K562 (cell line): ENCODE data around the gene LPA. TPM values are rescaled to one million over a fixed set of nuclear protein-coding genes. Genes with fewer than 3 reads are reported as not detected.
"Not testable (repeated sequence)": the region's sequence is repeated elsewhere in the genome, so short reads cannot be mapped to it uniquely, and the experiment has no call there.

Source experiments
- ATF7 ChIP-seq: fragments of 450-650 bp; IDR thresholded peaks from 2 replicates; pipeline ENCODE4 v1.7.1; 2014; ENCODE audit warnings: mild to moderate bottlenecking, moderate library complexity
- BHLHE40 ChIP-seq: IDR thresholded peaks from 2 replicates; pipeline ENCODE4 v1.6.1; 2011; ENCODE audit warnings: low read length, improper control_type of control experiment
- CBFA2T3 ChIP-seq: fragments of 450-650 bp; IDR thresholded peaks from 2 replicates; pipeline ENCODE4 v1.6.1; 2017
- CC2D1A ChIP-seq: fragments of 450-650 bp; IDR thresholded peaks from 2 replicates; pipeline ENCODE4 v1.6.1; 2017; ENCODE audit warnings: mild to moderate bottlenecking
- CREB1 ChIP-seq, 2 experiments: sonication (generic) in 1 of 2; formaldehyde crosslinking in 1 of 2; IDR thresholded peaks; 2 replicates each; pipeline versions ENCODE4 v1.6.1 to v1.8.0; 2012 to 2022; ENCODE audit warnings: inconsistent platforms in 1 of 2, mild to moderate bottlenecking in 1 of 2, missing genetic modification reagents in 1 of 2, moderate library complexity in 1 of 2
- CXXC5 ChIP-seq: fragments of 250-450 bp; sonication (Bioruptor Pico); IDR thresholded peaks from 2 replicates; pipeline ENCODE4 v1.8.0; 2022; ENCODE audit warnings: inconsistent platforms, mild to moderate bottlenecking, moderate library complexity
- FOXM1 ChIP-seq, 2 experiments: fragments of 450-650 bp in 1 of 2; sonication (generic) in 1 of 2; formaldehyde crosslinking in 1 of 2; IDR thresholded peaks; 2 replicates each; pipeline versions ENCODE4 v1.6.1 to v1.9.0; 2017 to 2022; ENCODE audit warnings: low read depth in 2 of 2, mild to moderate bottlenecking in 2 of 2, missing genetic modification reagents in 1 of 2, moderate library complexity in 1 of 2
- GATAD2B ChIP-seq: fragments of 450-650 bp; IDR thresholded peaks from 2 replicates; pipeline ENCODE4 v1.6.1; 2017; ENCODE audit warnings: mild to moderate bottlenecking, borderline replicate concordance
- HDAC2 ChIP-seq: fragments of 450-650 bp; IDR thresholded peaks from 2 replicates; pipeline ENCODE4 v1.6.1; 2016; ENCODE audit warnings: mild to moderate bottlenecking
- KDM1A ChIP-seq, 2 experiments: fragments of 450-650 bp; IDR thresholded peaks; 2 replicates each; pipeline ENCODE4 v1.6.1; 2016; ENCODE audit warnings: mild to moderate bottlenecking in 2 of 2
- MTA3 ChIP-seq: fragments of 450-650 bp; formaldehyde crosslinking; IDR thresholded peaks from 2 replicates; pipeline ENCODE4 v1.6.1; 2017; ENCODE audit warnings: mild to moderate bottlenecking, borderline replicate concordance
- PML ChIP-seq: IDR thresholded peaks from 2 replicates; pipeline ENCODE4 v1.6.1; 2012; ENCODE audit warnings: low read length, inconsistent platforms
- PRDM10 ChIP-seq: fragments of 450-650 bp; IDR thresholded peaks from 2 replicates; pipeline ENCODE4 v1.6.1; 2018; ENCODE audit not compliant: partially characterized antibody
- RCOR1 ChIP-seq, 2 experiments: IDR thresholded peaks; 2 replicates each; pipeline ENCODE4 v1.6.1; 2012; ENCODE audit warnings: low read depth in 2 of 2, low read length in 2 of 2, borderline replicate concordance in 1 of 2, improper control_type of control experiment in 1 of 2
- SMAD4 ChIP-seq: fragments of 250-450 bp; sonication (Bioruptor Pico); conservative IDR thresholded peaks from 2 replicates; pipeline ENCODE4 v1.8.0; 2021; ENCODE audit warnings: inconsistent platforms, mild to moderate bottlenecking, moderate library complexity
- SMARCA4 ChIP-seq: fragments of 450-650 bp; IDR thresholded peaks from 2 replicates; pipeline ENCODE4 v1.6.1; 2016
- STAT5A ChIP-seq: IDR thresholded peaks from 2 replicates; pipeline ENCODE4 v1.6.1; 2012; ENCODE audit warnings: low read length, inconsistent platforms, borderline replicate concordance
- TCF3 ChIP-seq: sonication (generic); formaldehyde crosslinking; IDR thresholded peaks from 2 replicates; pipeline ENCODE4 v1.4.0; 2020; ENCODE audit warnings: mild to moderate bottlenecking, missing genetic modification reagents
- TRIM28 ChIP-seq: fragments of 450-650 bp; IDR thresholded peaks from 2 replicates; pipeline ENCODE4 v1.6.1; 2017
- ZNF239 ChIP-seq: fragments of 250-450 bp; sonication (Bioruptor Pico); IDR thresholded peaks from 2 replicates; pipeline ENCODE4 v1.4.0; 2020; ENCODE audit warnings: mild to moderate bottlenecking
- ZNF316 ChIP-seq: fragments of 450-650 bp; IDR thresholded peaks from 2 replicates; pipeline ENCODE4 v1.6.1; 2016
- ZNF324 ChIP-seq: fragments of 250-450 bp; sonication (Bioruptor Pico); IDR thresholded peaks from 2 replicates; pipeline ENCODE4 v1.4.0; 2020; ENCODE audit warnings: mild to moderate bottlenecking
- ZNF592 ChIP-seq: fragments of 450-650 bp; IDR thresholded peaks from 2 replicates; pipeline ENCODE4 v1.6.1; 2017; ENCODE audit warnings: antibody characterized with exemption, mild to moderate bottlenecking
- polyA plus RNA-seq, 8 experiments: library from polyadenylated mRNA; depleted of rRNA in 4 of 8; stranded (reverse) in 5 of 8; unstranded in 3 of 8; fragments of >200 nt; fragmentation: Nextera tagmentation in 2 of 8; fragmentation: Illumina TruSeq in 1 of 8; extraction: Ambion mirVana in 2 of 8; extraction: Trizol in 1 of 8; gene quantifications; 2 replicates each; pipeline versions ENCODE4 v1.2.1 to v1.2.3, GENCODE V29; 2011 to 2014; ENCODE audit warnings: inconsistent platforms in 1 of 8, missing spikeins in 1 of 8
- total RNA-seq, 7 experiments: library from RNA; depleted of rRNA in 6 of 7; stranded (reverse); fragments of >200 nt in 6 of 7; fragmentation: Illumina TruSeq in 2 of 7; extraction: Trizol in 2 of 7; gene quantifications; 2 replicates each; pipeline versions ENCODE4 v1.2.1 to v1.2.3, GENCODE V29; 2011 to 2021; ENCODE audit warnings: low replicate concordance in 1 of 7

The LPA gene
- total and polyA plus RNA-seq, 9 of the 15 experiments (the other 6 are each of a cell fraction or from before 2014, with no cell fraction given), result 0.01 to 0.18 (median 0.07) TPM; not detected in 6

- TF ChIP-seq PRDM10, result peak; percentile 89
- TF ChIP-seq HDAC2, result 0 out of 2 replicates have a peak, but pooled peaks have one; percentile 48
- peak; percentile 86 for TF ChIP-seq STAT5A
- peak; percentile 44; the same call in 1 of the 2 replicates for TF ChIP-seq ZNF592
- TF ChIP-seq SMARCA4, result peak; percentile 92
- peak; percentile 34; the same call in 1 of the 2 replicates for TF ChIP-seq ATF7
- TF ChIP-seq FOXM1 (IDR thresholded peaks at IDR 0.05; ENCODE audit: low read depth), result peak; percentile 84
- TF ChIP-seq FOXM1 (CRISPR knock-in tag; IDR thresholded peaks at IDR 0.05; ENCODE audit: low read depth); CREB1 (CRISPR knock-in tag; IDR thresholded peaks at IDR 0.05): not testable (repeated sequence)
- peak; percentile 94; the same call in 1 of the 2 replicates for TF ChIP-seq CC2D1A
- 0 out of 2 replicates have a peak, but pooled peaks have one; percentile 29 for TF ChIP-seq ZNF316
- TF ChIP-seq SMAD4, result peak; percentile 86
- TF ChIP-seq CXXC5 (CRISPR knock-in tag), result peak; percentile 37; the same call in 1 of the 2 replicates
- TF ChIP-seq ZNF324 (CRISPR knock-in tag), result 0 out of 2 replicates have a peak, but pooled peaks have one; percentile 13
- TF ChIP-seq BHLHE40, result peak; percentile 26; the same call in 1 of the 2 replicates
- TF ChIP-seq MTA3, result 0 out of 2 replicates have a peak, but pooled peaks have one; percentile 32
- TF ChIP-seq KDM1A (IDR thresholded peaks at IDR 0.05), result peak; percentile 40 to 65; a peak in 3 of 4 replicates
- TF ChIP-seq RCOR1 (IDR thresholded peaks at IDR 0.05; ENCODE audit: borderline replicate concordance in 1 of 2, low read depth in 2 of 2, low read length in 2 of 2), result peak in 1 of 2 experiments; percentile 36; a peak in 2 of 4 replicates
- 0 out of 2 replicates have a peak, but pooled peaks have one; percentile 19 for TF ChIP-seq GATAD2B
- TF ChIP-seq TRIM28, result peak; percentile 50; the same call in 1 of the 2 replicates
- peak; percentile 63 for TF ChIP-seq ZNF239 (CRISPR knock-in tag)
- peak; percentile 99 for TF ChIP-seq CBFA2T3
- TF ChIP-seq CREB1 (IDR thresholded peaks at IDR 0.05), result peak; percentile 57
- TF ChIP-seq PML, result peak; percentile 87
- peak; percentile 82 for TF ChIP-seq TCF3 (CRISPR knock-in tag)
Observed at GRCh38 chr6:160571201-160571600, 92.9 kb downstream of the LPA start (continued).
